ENCODE results near the gene SYNJ2BP.
A peak's percentile ranks its signal among the peaks of the same experiment; 100 is the strongest.
"Not testable (repeated sequence)": the region's sequence is repeated elsewhere in the genome, so short reads cannot be mapped to it uniquely, and the experiment has no call there.

SYNJ2BP gene

GRCh38 chr14:70416725-70417349, at the start of gene SYNJ2BP:
SYNJ2BP (minus strand) TSS chr14:70417090; CDS start chr14:70416963, 127 bp downstream.
- peak; percentile 68 for DNase-seq

GRCh38 chr14:70454731-70455130, 37.8 kb upstream of the SYNJ2BP start:
- no peak for DNase-seq

DNA sequence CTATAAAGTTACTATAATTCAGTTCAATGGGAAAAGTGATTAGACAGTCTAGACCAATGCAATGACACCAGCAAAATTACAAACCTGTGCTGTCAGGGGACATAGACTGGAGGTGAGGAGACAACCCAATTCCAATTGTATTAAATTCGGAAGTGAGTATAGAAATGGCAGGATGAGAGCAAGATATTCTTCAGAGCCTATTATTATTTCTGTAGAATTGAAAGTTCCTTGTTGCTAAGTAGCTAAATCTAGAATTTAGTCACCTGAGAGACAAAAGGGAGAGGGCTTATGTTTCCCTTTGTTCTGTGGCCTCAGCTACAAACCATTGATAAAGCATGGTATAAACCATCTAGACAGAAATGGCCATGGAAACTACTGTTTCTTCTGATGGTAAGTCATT, 35.0 kb upstream of the SYNJ2BP start, which contains the start of gene ADAM21:
TSS of gene ADAM21 (plus strand) at position 301 of the 400 bp plus-strand sequence. CDS start 5,326 bp downstream, outside the sequence.
- no peak for DNase-seq

GRCh38 chr14:70448633-70449340, 31.9 kb upstream of the SYNJ2BP start:
- DNase-seq = no peak

GRCh38 chr14:70442750-70443149, 25.9 kb upstream of the SYNJ2BP start:
- DNase-seq = no peak

DNA sequence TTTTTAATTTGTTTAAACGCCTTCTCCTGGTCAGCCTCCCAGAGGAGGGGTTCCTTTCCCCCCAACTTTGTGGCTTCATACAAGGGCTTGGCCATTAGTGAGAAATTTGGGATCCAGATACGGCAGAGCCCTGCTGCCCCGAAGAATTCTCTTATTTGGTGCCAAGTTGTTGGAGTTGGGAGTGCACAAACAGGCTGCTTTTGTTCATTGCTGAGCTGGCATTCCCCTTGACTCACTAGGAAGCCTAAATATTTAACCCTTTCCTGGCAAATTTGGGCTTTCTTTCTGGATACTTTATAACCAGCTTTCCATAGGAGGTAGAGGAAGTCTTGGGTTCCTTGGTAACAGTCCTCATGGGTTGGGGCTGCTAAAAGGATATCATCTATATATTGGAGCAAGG, 24.8 kb upstream of the SYNJ2BP start:
- DNase-seq = no peak

DNA sequence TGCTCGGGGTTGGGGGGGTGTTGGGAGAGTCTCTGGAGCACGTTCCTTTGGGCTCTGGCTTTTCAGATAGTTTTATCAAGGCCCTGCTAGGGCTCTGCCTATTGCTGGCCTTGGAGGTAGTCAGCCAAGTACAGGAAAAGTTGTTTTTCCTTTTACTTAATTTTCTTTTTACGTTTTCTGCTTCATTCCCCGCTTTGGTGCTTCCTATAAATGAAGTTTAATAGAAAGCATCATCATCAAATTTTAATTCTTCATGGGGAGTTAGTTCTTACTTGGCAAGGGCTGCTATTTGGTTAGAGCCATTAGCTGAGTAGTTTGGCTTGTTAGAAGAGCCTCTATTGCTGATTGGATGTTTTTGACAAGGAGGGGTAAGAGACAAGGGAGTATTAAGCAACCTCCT, 20.0 kb upstream of the SYNJ2BP start:
- no peak for DNase-seq

GRCh38 chr14:70426555-70426954, 9.7 kb upstream of the SYNJ2BP start:
- DNase-seq = not testable (repeated sequence)

DNA sequence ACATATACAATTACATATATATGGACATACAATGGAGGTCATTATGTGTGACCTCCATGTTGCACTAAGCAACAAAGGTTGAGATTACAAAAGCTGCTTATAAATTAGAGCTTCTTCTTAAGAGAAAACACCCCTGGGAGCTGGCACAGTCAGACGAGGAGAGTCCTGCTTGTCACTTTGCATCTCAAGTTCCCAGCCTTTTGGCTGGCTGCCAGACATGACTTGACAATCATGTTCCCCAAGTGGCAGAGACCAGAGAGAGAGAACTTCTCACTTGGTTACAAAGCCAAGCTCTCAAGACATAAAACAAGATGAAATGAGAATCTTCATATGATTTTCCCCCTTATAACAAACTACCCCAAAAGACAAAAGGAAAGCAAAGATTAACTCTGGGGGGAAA, 8.5 kb upstream of the SYNJ2BP start:
- DNase-seq = no peak

DNA sequence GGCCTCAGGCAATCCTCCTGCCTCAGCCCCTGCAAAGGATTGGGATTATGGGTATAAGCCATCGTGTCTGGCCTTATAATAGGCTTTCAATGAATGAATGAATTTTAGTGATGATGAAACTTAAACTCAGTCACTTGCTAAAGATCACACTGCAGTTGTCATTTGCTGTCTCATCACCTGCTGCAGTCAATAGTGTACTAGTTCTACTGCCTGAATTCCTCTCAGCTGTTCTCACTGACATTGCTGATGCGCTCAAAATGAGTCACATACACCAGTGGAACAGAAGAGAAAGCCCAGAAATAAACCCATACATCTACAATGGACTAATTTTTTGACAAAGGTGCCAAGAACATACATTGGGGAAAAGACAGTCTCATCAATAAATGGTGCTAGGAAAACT, 5.6 kb upstream of the SYNJ2BP start:
- DNase-seq = no peak

GRCh38 chr14:70419270-70419931, 2.5 kb upstream of the SYNJ2BP start:
- not testable (repeated sequence) for DNase-seq

DNA sequence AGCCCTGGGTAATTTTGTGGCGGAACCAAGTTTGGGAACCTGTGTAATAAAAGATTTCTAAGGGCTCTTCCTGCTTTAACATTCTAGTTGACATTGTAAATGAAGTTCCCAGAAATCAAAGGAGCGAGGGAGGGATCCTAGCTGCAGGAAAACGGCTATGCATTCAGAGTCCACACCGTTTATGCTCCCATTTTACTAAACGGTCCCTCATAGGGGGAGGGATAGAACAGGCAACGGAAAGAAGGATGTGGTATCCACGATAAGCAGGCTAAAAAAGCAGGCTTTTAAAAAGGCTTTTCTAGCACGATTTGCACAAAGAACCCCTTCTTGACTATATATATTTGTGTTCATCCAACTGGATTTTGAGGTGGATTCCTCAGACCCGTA, 559 bp downstream of the SYNJ2BP start:
- DNase-seq = no peak

- no peak for DNase-seq
Measured at GRCh38 chr14:70415788-70416187, 1.1 kb downstream of the SYNJ2BP start.

DNA sequence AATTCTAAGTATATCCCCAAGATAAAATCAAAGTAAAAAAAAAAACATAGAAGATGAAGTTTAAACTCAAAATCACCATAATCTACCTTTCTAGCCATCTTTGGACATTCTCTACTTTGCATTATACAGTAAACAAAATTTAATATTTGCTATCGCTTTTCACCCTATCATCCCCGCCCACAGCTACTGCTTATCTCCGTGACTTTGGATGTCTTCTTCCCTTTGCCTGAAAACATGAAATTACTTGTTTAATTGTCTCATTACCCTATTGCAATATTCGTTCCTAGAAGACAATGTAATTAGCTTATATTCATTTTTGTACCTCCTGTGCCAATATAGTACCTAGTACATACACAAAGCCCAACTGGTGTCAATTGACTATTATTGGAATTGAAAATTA, 9.3 kb downstream of the SYNJ2BP start:
- DNase-seq = no peak

DNA sequence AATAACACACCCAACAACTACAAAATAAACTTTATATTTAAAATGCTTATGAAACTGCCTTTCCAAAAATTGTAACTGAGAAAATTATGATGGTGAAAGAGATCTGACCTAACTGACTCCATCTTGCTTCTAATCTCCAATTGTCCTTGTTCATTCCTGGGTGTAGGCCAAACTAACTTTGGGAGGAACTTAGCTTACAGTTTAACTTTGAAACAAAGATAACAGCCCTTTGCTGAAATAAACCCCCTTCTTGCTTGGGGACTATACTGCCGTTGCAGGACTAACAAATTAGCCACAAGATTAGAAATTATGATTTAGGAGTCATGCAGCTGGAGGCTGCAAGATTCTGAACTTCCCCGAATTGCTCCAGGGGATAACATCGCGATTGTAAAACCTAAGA, 10.7 kb downstream of the SYNJ2BP start:
- DNase-seq = not testable (repeated sequence)

GRCh38 chr14:70403335-70403734, 13.6 kb downstream of the SYNJ2BP start:
- not testable (repeated sequence) for DNase-seq

DNA sequence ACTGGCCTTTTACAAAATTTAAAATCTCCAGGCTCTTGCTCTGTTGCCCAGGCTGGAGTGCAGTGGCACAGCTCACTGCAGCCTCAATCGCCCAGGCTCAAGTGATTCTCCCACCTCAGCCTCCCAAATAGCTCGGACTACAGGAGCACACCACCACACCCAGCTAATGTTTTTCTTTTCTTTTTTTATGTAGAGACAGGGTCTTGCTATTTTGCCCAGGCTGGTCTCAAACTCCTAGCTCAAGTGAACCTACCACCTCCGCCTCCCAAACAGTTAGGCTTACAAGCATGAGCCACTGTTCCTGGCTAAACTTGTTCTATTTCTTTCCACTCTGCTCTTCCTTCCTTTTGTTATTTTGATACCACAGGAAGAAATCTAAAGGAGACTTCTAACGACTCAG, 15.2 kb downstream of the SYNJ2BP start:
- no peak for DNase-seq

- no peak for DNase-seq
Measured at GRCh38 chr14:70398706-70399431, 18.0 kb downstream of the SYNJ2BP start.

DNA sequence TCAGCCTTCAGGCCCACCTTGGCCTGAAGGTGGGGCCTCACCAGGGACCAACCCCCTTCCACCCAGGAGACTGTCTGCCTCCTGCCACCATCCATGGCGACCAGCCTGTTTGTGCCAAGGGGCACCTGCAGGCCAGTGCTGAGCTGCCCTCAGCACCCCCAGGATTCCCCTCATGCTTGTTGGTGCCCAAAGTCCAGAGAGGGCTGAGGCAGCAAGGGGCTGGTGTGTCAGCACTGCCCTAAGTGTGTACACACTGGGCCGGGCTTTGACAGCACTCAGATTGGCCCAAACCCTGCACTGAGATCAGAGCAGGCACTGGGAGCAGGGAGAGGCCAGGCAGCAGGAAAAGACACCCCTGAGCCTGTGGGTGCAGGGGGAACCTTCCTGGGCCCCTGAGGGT, 18.6 kb downstream of the SYNJ2BP start:
- DNase-seq = no peak

DNA sequence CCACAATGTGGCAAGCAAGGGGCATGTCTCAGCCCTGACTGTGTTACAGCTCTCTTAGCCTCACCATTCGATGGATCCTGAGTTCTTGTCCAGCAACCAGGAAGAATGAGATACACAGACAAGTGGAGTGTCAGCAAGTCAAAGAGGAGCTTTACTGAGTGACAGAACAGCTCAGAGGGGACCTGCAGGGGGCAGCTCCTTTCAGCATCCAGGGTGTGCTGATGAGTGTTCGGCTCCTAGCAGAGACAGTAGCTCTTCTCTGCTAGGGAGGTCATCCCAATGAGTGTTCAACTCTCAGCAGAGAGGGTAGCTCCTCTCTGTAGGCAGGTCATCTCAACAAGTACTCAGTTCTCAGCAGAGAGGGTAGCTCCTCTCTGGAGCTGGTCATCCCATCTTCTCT, 19.1 kb downstream of the SYNJ2BP start:
- no peak for DNase-seq

DNA sequence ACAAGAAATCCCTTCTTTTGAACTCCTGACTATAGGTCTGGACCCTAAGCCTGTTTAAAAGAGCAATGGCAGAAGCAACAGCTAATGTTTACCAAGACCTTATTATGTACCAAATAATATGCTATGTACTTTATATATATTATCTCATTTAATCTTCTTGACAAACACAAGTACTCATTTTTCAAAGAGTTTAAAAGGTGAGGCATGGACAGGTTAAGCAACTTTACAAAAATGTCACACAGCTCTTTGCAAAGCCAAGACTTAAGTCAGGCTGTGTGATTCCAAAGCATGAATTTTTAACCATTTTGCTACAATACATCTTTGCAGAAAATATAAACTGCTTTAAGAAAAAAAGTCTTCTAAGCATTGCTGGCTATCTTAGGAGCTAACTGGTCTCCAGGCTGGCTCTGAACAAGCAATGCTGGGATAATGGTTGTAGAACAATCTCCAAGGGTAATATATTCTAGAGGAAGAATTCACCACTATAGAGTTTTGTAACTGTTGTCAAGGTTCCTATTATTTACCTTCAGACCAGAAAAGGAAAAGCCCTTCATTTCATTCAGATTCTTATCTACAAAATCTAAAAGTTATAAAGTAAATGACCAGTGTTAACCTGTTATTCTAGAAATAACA, 22.1 kb downstream of the SYNJ2BP start:
- DNase-seq = no peak

DNA sequence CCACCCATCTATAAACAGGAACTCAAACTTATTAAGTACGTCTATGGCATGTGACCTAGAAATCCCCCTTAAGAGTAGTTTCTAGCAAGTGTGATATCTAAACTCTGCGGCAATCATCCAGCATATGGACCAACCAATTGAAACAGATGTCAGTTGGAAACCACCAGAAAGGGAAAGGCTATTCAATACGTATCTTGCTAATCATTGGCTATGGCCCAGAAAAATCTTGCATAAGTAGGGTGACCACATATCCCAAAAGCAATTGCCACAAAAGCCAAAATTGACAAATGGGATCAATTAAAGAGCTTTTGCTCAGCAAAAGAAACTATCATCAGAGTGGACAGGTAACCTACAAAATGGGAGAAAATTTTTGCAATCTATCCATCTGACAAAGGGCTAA, 24.2 kb downstream of the SYNJ2BP start:
- no peak for DNase-seq

Data from activated CD8-positive, alpha-beta memory T cell treated with anti-CD3 and anti-CD28 coated beads, Interleukin-2, amount 50 U/mL, for 48 hours (primary cell).